ENCODE measurements around the gene PRL. TPM values are rescaled to one million over a fixed set of nuclear protein-coding genes. Genes with fewer than 3 reads are reported as not detected.

Gene PRL
- total RNA-seq, 1 experiment from 2014 or later = not detected

GRCh38 chr6:22271081-22271480 is 25.8 kb downstream of the PRL start:
- ATAC-seq = no peak
- DNase-seq (ENCODE audit: low spot score) = no peak
- TF ChIP-seq JUN (CRISPR knock-in tag; IDR thresholded peaks at IDR 0.05) (no peak), PREB (CRISPR knock-in tag; IDR thresholded peaks at IDR 0.05; ENCODE audit: borderline replicate concordance) (no peak), ZNF423 (CRISPR knock-in tag; IDR thresholded peaks at IDR 0.05) (no peak), MLX (CRISPR knock-in tag; IDR thresholded peaks at IDR 0.05) (no peak), ZNF512 (CRISPR knock-in tag; IDR thresholded peaks at IDR 0.05; ENCODE audit: borderline replicate concordance) (no peak), TCF7 (CRISPR knock-in tag; IDR thresholded peaks at IDR 0.05; ENCODE audit: low read depth) (no peak), GTF2I (CRISPR knock-in tag; conservative IDR thresholded peaks at IDR 0.05) (no peak), ZNF416 (CRISPR knock-in tag; IDR thresholded peaks at IDR 0.05) (no peak), NR1H2 (CRISPR knock-in tag; IDR thresholded peaks at IDR 0.05) (no peak), ZNF671 (CRISPR knock-in tag; IDR thresholded peaks at IDR 0.05) (no peak)
- TF ChIP-seq, protein P1, sequence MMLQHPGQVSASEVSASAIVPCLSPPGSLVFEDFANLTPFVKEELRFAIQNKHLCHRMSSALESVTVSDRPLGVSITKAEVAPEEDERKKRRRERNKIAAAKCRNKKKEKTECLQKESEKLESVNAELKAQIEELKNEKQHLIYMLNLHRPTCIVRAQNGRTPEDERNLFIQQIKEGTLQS (CRISPR knock-in tag; conservative IDR thresholded peaks at IDR 0.05) = no peak
- TF ChIP-seq, protein P2, sequence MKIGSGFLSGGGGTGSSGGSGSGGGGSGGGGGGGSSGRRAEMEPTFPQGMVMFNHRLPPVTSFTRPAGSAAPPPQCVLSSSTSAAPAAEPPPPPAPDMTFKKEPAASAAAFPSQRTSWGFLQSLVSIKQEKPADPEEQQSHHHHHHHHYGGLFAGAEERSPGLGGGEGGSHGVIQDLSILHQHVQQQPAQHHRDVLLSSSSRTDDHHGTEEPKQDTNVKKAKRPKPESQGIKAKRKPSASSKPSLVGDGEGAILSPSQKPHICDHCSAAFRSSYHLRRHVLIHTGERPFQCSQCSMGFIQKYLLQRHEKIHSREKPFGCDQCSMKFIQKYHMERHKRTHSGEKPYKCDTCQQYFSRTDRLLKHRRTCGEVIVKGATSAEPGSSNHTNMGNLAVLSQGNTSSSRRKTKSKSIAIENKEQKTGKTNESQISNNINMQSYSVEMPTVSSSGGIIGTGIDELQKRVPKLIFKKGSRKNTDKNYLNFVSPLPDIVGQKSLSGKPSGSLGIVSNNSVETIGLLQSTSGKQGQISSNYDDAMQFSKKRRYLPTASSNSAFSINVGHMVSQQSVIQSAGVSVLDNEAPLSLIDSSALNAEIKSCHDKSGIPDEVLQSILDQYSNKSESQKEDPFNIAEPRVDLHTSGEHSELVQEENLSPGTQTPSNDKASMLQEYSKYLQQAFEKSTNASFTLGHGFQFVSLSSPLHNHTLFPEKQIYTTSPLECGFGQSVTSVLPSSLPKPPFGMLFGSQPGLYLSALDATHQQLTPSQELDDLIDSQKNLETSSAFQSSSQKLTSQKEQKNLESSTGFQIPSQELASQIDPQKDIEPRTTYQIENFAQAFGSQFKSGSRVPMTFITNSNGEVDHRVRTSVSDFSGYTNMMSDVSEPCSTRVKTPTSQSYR (CRISPR knock-in tag; IDR thresholded peaks at IDR 0.05) = no peak
- Mint-ChIP-seq H3K4me3 (no peak overlapping the region), H3K27me3 (ENCODE audit: low read depth) (no peaks in the 10 kb centered on the region), H3K36me3 (no peaks in the 10 kb centered on the region), H3K27ac (no peak overlapping the region), H3K9me3 (peaks cover 10% of the 10 kb centered on the region), H3K4me1 (no peaks in the 10 kb centered on the region)
- ChIA-PET POLR2A (no interaction called here), CTCF (no interaction called here)

GRCh38 chr6:22263748-22264147 is 33.1 kb downstream of the PRL start:
- H3K9me3 Mint-ChIP-seq = peaks cover 6% of the 10 kb centered on the region
- ATAC-seq (no peak), DNase-seq (ENCODE audit: low spot score) (no peak)
- ChIA-PET POLR2A (no interaction called here), CTCF (no interaction called here)
- no peaks in the 10 kb centered on the region for H3K36me3 Mint-ChIP-seq
- H3K4me3 Mint-ChIP-seq = no peak overlapping the region
- H3K27ac Mint-ChIP-seq = no peak overlapping the region
- H3K27me3 Mint-ChIP-seq (ENCODE audit: low read depth) = no peaks in the 10 kb centered on the region
- no peaks in the 10 kb centered on the region for H3K4me1 Mint-ChIP-seq
- TF ChIP-seq ARID4B (CRISPR knock-in tag; IDR thresholded peaks at IDR 0.05; ENCODE audit: borderline replicate concordance) (no peak), HMGA2 (CRISPR knock-in tag; IDR thresholded peaks at IDR 0.05) (no peak), ATF2 (CRISPR knock-in tag; IDR thresholded peaks at IDR 0.05; ENCODE audit: borderline replicate concordance, low read depth) (no peak), FOXJ3 (CRISPR knock-in tag; IDR thresholded peaks at IDR 0.05; ENCODE audit: borderline replicate concordance) (no peak), STAT6 (CRISPR knock-in tag; conservative IDR thresholded peaks at IDR 0.05; ENCODE audit: low read depth) (no peak)
- TF ChIP-seq, protein P3, sequence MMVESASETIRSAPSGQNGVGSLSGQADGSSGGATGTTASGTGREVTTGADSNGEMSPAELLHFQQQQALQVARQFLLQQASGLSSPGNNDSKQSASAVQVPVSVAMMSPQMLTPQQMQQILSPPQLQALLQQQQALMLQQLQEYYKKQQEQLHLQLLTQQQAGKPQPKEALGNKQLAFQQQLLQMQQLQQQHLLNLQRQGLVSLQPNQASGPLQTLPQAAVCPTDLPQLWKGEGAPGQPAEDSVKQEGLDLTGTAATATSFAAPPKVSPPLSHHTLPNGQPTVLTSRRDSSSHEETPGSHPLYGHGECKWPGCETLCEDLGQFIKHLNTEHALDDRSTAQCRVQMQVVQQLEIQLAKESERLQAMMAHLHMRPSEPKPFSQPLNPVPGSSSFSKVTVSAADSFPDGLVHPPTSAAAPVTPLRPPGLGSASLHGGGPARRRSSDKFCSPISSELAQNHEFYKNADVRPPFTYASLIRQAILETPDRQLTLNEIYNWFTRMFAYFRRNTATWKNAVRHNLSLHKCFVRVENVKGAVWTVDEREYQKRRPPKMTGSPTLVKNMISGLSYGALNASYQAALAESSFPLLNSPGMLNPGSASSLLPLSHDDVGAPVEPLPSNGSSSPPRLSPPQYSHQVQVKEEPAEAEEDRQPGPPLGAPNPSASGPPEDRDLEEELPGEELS (CRISPR knock-in tag; IDR thresholded peaks at IDR 0.05) = no peak

Measured in WTC11 (cell line).